GM23338 (cell line): Measurements from ENCODE around the gene TMEM178A.
"Not testable (repeated sequence)": the region's sequence is repeated elsewhere in the genome, so short reads cannot be mapped to it uniquely, and the experiment has no call there.

Experiments used
- CREB1 ChIP-seq: fragments of 250-450 bp; sonication (Bioruptor Pico); IDR thresholded peaks from 2 replicates; pipeline ENCODE4 v1.5.0; 2020; ENCODE audit warnings: low read depth, mild to moderate bottlenecking, moderate library complexity
- EZH2 ChIP-seq: fragments of 200-600 bp; sonication (generic); IDR thresholded peaks from one replicate; pipeline ENCODE4 v1.8.0; 2017; ENCODE audit warnings: antibody characterized with exemption, mild to moderate bottlenecking, low read depth; ENCODE audit not compliant: unreplicated experiment
- EZH2phosphoT487 ChIP-seq: fragments of 200-600 bp; sonication (generic); IDR thresholded peaks from one replicate; pipeline ENCODE4 v1.8.1; 2018; ENCODE audit warnings: antibody characterized with exemption; ENCODE audit not compliant: unreplicated experiment
- JUNB ChIP-seq: IDR thresholded peaks from one replicate; pipeline ENCODE4 v1.6.1; 2016; ENCODE audit warnings: antibody characterized with exemption; ENCODE audit not compliant: unreplicated experiment
- NANOG ChIP-seq: IDR thresholded peaks from 2 replicates; pipeline ENCODE4 v1.6.1; 2016; ENCODE audit warnings: antibody characterized with exemption, borderline replicate concordance
- POLR2AphosphoS5 ChIP-seq: IDR thresholded peaks from 2 replicates; pipeline ENCODE4 v1.6.1; 2016; ENCODE audit warnings: antibody characterized with exemption, low read depth
- ZNF331 ChIP-seq: fragments of 250-450 bp; sonication (Bioruptor Pico); IDR thresholded peaks from 2 replicates; pipeline ENCODE4 v1.5.0; 2020; ENCODE audit warnings: low read depth, mild to moderate bottlenecking, moderate library complexity
- TF ChIP-seq, protein P1 (sequence below), 2 experiments: fragments of 200-600 bp in 1 of 2; sonication (generic) in 1 of 2; conservative IDR thresholded peaks; 2 replicates each; pipeline versions ENCODE4 v1.5.1 to v1.6.1; 2016 to 2017; ENCODE audit warnings: antibody characterized with exemption in 2 of 2, low read depth in 2 of 2, mild to moderate bottlenecking in 2 of 2, moderate library complexity in 1 of 2
- TF ChIP-seq, protein P2 (sequence below): IDR thresholded peaks from one replicate; pipeline ENCODE4 v1.6.1; 2018; ENCODE audit warnings: antibody characterized with exemption; ENCODE audit not compliant: unreplicated experiment

DNA sequence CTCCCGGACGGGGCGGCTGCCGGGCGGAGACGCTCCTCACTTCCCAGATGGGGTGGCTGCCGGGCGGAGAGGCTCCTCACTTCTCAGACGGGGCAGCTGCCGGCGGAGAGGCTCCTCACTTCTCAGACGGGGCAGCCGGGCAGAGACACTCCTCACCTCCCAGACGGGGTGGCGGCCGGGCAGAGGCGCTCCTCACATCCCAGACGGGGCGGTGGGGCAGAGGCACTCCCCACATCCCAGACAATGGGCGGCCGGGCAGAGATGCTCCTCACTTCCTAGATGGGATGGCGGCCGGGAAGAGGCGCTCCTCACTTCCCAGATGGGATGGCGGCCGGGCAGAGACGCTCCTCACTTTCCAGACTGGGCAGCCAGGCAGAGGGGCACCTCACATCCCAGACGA lies 37.4 kb upstream of the TMEM178A start:
- TF ChIP-seq EZH2; POLR2AphosphoS5; JUNB; CREB1 (CRISPR knock-in tag); EZH2phosphoT487; NANOG; ZNF331 (CRISPR knock-in tag): not testable (repeated sequence)
- TF ChIP-seq, protein P1, sequence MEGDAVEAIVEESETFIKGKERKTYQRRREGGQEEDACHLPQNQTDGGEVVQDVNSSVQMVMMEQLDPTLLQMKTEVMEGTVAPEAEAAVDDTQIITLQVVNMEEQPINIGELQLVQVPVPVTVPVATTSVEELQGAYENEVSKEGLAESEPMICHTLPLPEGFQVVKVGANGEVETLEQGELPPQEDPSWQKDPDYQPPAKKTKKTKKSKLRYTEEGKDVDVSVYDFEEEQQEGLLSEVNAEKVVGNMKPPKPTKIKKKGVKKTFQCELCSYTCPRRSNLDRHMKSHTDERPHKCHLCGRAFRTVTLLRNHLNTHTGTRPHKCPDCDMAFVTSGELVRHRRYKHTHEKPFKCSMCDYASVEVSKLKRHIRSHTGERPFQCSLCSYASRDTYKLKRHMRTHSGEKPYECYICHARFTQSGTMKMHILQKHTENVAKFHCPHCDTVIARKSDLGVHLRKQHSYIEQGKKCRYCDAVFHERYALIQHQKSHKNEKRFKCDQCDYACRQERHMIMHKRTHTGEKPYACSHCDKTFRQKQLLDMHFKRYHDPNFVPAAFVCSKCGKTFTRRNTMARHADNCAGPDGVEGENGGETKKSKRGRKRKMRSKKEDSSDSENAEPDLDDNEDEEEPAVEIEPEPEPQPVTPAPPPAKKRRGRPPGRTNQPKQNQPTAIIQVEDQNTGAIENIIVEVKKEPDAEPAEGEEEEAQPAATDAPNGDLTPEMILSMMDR (conservative IDR thresholded peaks at IDR 0.05; ENCODE audit: low read depth in 2 of 2) = not testable (repeated sequence)
- TF ChIP-seq, protein P2, sequence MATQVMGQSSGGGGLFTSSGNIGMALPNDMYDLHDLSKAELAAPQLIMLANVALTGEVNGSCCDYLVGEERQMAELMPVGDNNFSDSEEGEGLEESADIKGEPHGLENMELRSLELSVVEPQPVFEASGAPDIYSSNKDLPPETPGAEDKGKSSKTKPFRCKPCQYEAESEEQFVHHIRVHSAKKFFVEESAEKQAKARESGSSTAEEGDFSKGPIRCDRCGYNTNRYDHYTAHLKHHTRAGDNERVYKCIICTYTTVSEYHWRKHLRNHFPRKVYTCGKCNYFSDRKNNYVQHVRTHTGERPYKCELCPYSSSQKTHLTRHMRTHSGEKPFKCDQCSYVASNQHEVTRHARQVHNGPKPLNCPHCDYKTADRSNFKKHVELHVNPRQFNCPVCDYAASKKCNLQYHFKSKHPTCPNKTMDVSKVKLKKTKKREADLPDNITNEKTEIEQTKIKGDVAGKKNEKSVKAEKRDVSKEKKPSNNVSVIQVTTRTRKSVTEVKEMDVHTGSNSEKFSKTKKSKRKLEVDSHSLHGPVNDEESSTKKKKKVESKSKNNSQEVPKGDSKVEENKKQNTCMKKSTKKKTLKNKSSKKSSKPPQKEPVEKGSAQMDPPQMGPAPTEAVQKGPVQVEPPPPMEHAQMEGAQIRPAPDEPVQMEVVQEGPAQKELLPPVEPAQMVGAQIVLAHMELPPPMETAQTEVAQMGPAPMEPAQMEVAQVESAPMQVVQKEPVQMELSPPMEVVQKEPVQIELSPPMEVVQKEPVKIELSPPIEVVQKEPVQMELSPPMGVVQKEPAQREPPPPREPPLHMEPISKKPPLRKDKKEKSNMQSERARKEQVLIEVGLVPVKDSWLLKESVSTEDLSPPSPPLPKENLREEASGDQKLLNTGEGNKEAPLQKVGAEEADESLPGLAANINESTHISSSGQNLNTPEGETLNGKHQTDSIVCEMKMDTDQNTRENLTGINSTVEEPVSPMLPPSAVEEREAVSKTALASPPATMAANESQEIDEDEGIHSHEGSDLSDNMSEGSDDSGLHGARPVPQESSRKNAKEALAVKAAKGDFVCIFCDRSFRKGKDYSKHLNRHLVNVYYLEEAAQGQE = not testable (repeated sequence)
